DMS 273 (cell line): ENCODE results near the gene GPC6.

Source experiments
- DNase-seq: peaks from one replicate; lab custom pipeline; 2025; ENCODE audit not compliant: unreplicated experiment; lab: John Stamatoyannopoulos, UW

GPC6 gene

GRCh38 chr13:94140027-94140426 lies 913.4 kb downstream of the GPC6 start:
- DNase-seq = no peak

GRCh38 chr13:94140511-94140910 lies 913.9 kb downstream of the GPC6 start:
- peak; percentile 30 for DNase-seq

- DNase-seq = no peak
Observed at GRCh38 chr13:94143624-94144350, 917.2 kb downstream of the GPC6 start.

- no peak for DNase-seq
Observed at GRCh38 chr13:94145966-94146365, 919.4 kb downstream of the GPC6 start.

- no peak for DNase-seq
Observed at GRCh38 chr13:94153586-94153985, 927.0 kb downstream of the GPC6 start.

- peak; percentile 33 for DNase-seq
Observed at GRCh38 chr13:94154367-94154766, 927.8 kb downstream of the GPC6 start.

GRCh38 chr13:94157705-94158218 lies 931.2 kb downstream of the GPC6 start:
- DNase-seq = no peak

GRCh38 chr13:94160875-94161274 lies 934.3 kb downstream of the GPC6 start:
- DNase-seq = no peak

- DNase-seq = no peak
Observed at GRCh38 chr13:94162289-94162688, 935.7 kb downstream of the GPC6 start.

- no peak for DNase-seq
Observed at GRCh38 chr13:94163535-94163934, 936.9 kb downstream of the GPC6 start.

- DNase-seq = no peak
Observed at GRCh38 chr13:94168783-94169453, 942.3 kb downstream of the GPC6 start.

- no peak for DNase-seq
Observed at GRCh38 chr13:94169454-94170144, 943.0 kb downstream of the GPC6 start.

- DNase-seq = peak; percentile 1
Observed at GRCh38 chr13:94170145-94170571, 943.6 kb downstream of the GPC6 start.

GRCh38 chr13:94172416-94172815 lies 945.8 kb downstream of the GPC6 start:
- DNase-seq = no peak

- DNase-seq = no peak
Observed at GRCh38 chr13:94173312-94173854, 946.8 kb downstream of the GPC6 start.

GRCh38 chr13:94174009-94174408 lies 947.4 kb downstream of the GPC6 start:
- no peak for DNase-seq

GRCh38 chr13:94175076-94175475 lies 948.5 kb downstream of the GPC6 start:
- no peak for DNase-seq

- no peak for DNase-seq
Observed at GRCh38 chr13:94176561-94176960, 950.0 kb downstream of the GPC6 start.

- no peak for DNase-seq
Observed at GRCh38 chr13:94177041-94177440, 950.4 kb downstream of the GPC6 start.

GRCh38 chr13:94178625-94179244 lies 952.1 kb downstream of the GPC6 start:
- no peak for DNase-seq

GRCh38 chr13:94181461-94182107 lies 955.0 kb downstream of the GPC6 start:
- DNase-seq = no peak
